Activated naive CD4-positive, alpha-beta T cell treated with anti-CD3 and anti-CD28 coated beads for 36 hours (primary cell): ENCODE measurements around the gene RHOT2. TPM values are rescaled to one million over a fixed set of nuclear protein-coding genes. Genes with fewer than 3 reads are reported as not detected.

Source experiments
- CTCF ChIA-PET: fragments of 350-600 bp; sonication (Branson Sonifier 250); formaldehyde crosslinking; loops from one replicate; lab custom pipeline; 2021; ENCODE audit warnings: antibody characterized with exemption; lab: Charles Lee
- DNase-seq: peaks from one replicate; pipeline ENCODE4 v3.0.0-alpha.2; 2020
- H3K27ac Mint-ChIP-seq: one replicate; pipeline ENCODE4 v1.8.0; 2021; ENCODE audit warnings: mild to moderate bottlenecking, mixed read lengths
- H3K27me3 Mint-ChIP-seq: one replicate; pipeline ENCODE4 v1.8.0; 2021; ENCODE audit warnings: low read depth, mixed read lengths
- H3K36me3 Mint-ChIP-seq: one replicate; pipeline ENCODE4 v1.8.0; 2021; ENCODE audit warnings: low read depth, mixed read lengths
- H3K4me1 Mint-ChIP-seq: one replicate; pipeline ENCODE4 v1.8.0; 2021; ENCODE audit warnings: low read depth, mixed read lengths
- H3K4me3 Mint-ChIP-seq: one replicate; pipeline ENCODE4 v1.8.0; 2021; ENCODE audit warnings: mild to moderate bottlenecking, moderate library complexity, mixed read lengths
- H3K9me3 Mint-ChIP-seq: one replicate; pipeline ENCODE4 v1.8.0; 2021; ENCODE audit warnings: mixed read lengths
- intact Hi-C: fragments of 100-400 bp; cut with micrococcal nuclease; formaldehyde crosslinking; loops from one replicate; pipeline ENCODE4 v1.15.1; 2023
- total RNA-seq, 2 experiments: library from RNA; stranded (reverse); gene quantifications; one replicate each; pipeline ENCODE4 v1.2.3, GENCODE V29; 2021

RHOT2 gene
- total RNA-seq, 2 experiments from 2014 or later = 81.9 to 84.0 TPM

DNA sequence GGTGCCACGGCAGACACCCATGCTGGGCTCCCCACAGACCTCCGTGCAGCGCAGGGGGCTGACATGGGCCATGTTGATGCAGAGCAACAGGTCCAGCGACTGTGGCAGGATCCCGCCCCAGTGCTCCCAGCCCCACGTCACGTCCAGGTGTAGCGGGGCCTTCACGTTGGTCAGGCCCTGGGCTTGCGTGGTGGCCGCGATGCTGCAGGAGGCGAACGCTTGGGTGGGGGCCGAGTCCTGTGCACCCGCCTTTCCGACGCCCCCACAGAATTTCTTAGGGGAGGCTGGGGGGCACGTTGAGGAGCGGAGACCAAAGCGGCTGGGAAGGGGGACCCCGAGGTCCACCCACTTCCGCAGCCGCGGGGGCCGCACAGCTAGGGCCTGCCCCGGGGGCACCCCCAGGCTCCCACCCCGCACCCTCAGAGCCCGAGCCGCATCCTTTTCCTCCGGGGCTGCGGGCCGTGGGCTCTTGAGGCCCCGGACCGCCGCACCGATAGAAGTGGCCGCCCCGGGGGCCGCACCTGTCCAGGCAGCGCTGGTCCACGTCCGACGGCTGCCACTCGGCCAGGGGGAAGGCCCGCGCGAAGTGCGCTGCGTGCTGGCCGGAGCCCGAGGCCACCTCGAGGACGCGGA lies 32.2 kb upstream of the RHOT2 start:
- Mint-ChIP-seq H3K4me3 (peak overlapping the region; percentile 90), H3K9me3 (no peaks in the 10 kb centered on the region), H3K27me3 (no peaks in the 10 kb centered on the region), H3K27ac (no peak overlapping the region), H3K36me3 (peaks cover 11% of the 10 kb centered on the region), H3K4me1 (peaks cover 15% of the 10 kb centered on the region)
- intact Hi-C loops = loop anchor here (1.0 to 2.0 kb wide), 5 partner anchors 14 to 110 kb away; partner anchors contain the start of genes JMJD8 and WDR90
- CTCF ChIA-PET = interaction anchor here (0.7 kb wide), 1 partner anchor 529 kb away, joined by 3 read pairs; no protein-coding TSS in a partner anchor
- DNase-seq = peak; percentile 28

DNA sequence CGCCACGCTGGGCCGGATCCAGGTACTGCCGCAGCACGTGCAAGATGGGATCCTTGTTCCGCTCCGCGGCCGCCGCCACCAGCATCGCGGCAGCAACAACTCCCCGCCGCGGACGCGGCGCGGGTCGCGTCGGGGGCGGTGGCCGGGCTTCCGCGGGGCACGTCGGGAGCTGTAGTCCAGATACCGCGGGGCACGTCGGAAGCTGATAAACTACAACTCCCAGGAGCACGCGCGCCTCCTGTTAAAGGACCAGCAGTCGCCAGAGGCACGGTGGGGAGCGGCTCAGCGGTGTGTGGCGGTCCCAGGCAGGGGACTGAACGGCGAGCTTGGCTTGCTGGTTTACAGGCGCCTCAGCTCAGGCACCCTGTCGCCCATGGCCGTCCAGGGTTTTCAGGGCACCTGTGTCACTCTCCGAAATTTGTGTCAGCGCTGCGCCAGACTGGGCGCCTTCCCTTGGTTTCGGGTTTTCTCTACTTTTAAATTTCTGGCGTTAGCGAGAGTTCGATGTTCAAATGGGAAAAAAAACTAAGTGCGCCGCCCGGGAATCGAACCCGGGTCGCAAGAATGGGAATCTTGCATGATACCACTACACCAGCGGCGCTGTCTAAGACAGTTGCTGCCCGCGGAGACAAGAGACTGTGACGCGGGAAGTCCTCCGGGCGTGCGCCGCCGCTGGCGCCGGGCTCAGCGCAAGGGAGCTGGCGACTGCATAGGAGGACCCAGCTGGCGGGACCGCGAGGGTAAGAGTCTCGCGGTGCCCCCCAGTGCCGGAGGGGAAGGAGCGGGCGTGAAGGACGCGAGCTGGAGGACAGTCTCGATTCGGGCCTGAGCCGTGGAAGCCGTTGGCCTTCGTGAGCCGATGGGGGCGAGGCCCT lies 31.5 kb upstream of the RHOT2 start, which contains the start of gene METTL26:
Gene METTL26 (minus strand): TSS at position 100 of the 875 bp plus-strand sequence. CDS start 15 bp downstream, at position 85.
- intact Hi-C loops = loop anchor here (1.0 to 2.0 kb wide), 5 partner anchors 13 to 111 kb away; partner anchors contain the start of genes JMJD8 and WDR90

DNA sequence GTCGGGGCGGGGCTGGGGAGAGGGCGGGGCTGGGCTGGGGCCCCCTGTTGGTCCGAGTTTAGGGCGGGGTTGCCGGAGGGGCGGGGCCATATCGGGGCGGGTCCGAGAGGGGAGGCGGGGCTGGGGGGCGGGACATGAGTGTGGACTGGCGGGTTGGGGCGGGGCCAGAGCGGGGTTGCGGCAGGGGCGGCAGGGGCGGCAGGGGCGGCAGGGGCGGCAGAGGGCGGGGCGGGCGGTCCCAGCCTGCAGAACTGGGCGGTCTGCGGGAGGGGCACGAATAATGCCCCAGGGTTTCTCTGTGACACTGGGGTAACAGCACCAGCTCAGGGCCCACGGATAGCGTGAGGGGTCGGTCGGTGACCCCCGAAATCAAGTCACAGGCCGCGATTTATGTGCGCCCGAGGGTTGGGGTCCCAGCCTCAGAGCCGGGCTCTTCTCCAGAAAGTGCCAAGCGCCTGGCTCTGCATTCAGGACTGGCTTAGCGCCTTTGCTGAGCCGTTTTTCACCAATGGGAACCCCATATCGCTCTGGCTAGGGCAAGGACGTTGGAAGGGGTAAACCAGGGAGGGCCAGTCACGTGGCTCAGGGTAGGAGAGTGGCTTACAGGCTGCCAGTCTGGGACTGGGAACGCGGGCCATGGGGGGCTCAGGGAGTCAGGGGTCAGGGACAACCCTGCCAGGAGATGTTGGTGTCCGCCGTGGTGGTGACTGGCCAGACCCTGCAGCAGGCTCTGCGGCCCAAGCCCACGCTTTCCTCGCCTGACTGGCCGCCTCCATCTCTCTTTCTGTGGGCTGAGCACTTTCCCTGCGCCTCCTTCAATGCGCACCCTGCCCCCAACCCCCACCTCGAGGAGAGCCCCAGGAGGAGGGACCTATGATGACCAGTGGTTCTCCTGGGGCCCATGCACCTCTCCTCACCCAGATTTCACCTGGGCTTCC lies 30.6 kb upstream of the RHOT2 start:
- Mint-ChIP-seq H3K4me1 (peaks cover 15% of the 10 kb centered on the region), H3K27me3 (no peaks in the 10 kb centered on the region), H3K9me3 (no peaks in the 10 kb centered on the region), H3K4me3 (peak overlapping the region; percentile 90), H3K27ac (peak overlapping the region; percentile 91), H3K36me3 (peaks cover 11% of the 10 kb centered on the region)
- CTCF ChIA-PET = interaction anchor here (1.2 kb wide), 1 partner anchor 11 kb away, joined by 6 read pairs; no protein-coding TSS in a partner anchor
- peak; percentile 92 for DNase-seq
- intact Hi-C loops = loop anchor here (2.0 kb wide), 1 partner anchor 47 kb away; the partner anchor contains the start of gene JMJD8

More for the DNA sequence above, 31.5 kb upstream of the RHOT2 start, which contains the start of gene METTL26:
- peak; percentile 95 for DNase-seq
- peaks cover 11% of the 10 kb centered on the region for H3K36me3 Mint-ChIP-seq
- H3K27ac Mint-ChIP-seq = peak within 1 kb of the TSS; percentile 91
- H3K4me3 Mint-ChIP-seq = peak within 1 kb of the TSS; percentile 90
- H3K4me1 Mint-ChIP-seq = peaks cover 15% of the 10 kb centered on the region
- no peaks in the 10 kb centered on the region for H3K9me3 Mint-ChIP-seq
- H3K27me3 Mint-ChIP-seq = no peaks in the 10 kb centered on the region
- CTCF ChIA-PET = interaction anchor here (0.6 to 1.2 kb wide), 3 partner anchors 11 to 529 kb away, joined by 3 to 6 read pairs (median 3); no protein-coding TSS in a partner anchor

DNA sequence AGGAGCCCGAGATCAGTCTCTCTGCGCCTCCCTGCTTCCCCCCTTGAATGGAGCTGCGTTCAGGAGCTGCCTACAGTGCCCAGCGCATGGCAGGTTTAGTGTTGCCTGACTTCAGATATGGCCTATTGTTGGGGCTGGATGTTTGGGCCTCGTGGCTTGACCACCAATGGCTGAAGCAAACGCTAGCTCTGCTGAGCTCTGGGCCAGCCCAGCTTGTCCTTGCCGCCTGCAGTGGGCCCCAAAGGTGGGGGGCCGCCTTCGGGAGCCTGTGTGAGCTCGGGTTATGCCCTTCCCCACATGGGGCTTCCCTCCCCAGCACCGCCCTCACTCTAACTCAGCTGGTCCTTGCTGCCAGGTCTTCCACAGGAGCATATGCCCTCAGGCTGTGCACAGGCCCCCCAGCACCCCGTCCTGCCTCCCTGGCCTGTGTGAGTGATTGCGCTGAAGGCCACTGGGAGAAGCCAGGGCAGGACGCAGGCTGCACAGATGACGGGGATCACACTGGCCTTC lies 29.8 kb upstream of the RHOT2 start:
- peaks cover 11% of the 10 kb centered on the region for H3K36me3 Mint-ChIP-seq
- H3K4me1 Mint-ChIP-seq = peaks cover 15% of the 10 kb centered on the region
- H3K27me3 Mint-ChIP-seq = no peaks in the 10 kb centered on the region
- H3K9me3 Mint-ChIP-seq = no peaks in the 10 kb centered on the region
- intact Hi-C loops = no loop called here
- no peak overlapping the region for H3K27ac Mint-ChIP-seq
- H3K4me3 Mint-ChIP-seq = no peak overlapping the region
- CTCF ChIA-PET = no interaction called here
- DNase-seq = no peak

DNA sequence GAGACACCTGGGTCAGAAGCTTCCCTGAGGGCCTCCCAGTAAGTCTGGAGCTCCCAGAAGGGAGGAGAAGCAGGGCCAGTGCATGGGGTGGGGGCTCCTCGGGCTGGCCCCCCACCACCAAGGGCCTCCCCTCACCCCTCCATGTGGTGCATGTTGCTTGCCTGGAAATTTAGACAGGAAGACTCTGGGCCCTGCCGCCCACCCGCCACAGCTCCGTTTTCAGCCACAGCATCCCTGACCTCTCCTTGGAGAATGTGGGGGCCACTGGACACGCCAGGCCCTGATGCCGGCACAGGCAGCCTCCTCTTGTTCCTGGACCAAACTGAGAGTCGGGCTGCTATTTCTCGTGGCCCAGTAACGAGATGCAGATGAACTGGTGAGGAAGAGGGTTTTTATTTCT lies 29.1 kb upstream of the RHOT2 start:
- Mint-ChIP-seq H3K9me3 (no peaks in the 10 kb centered on the region), H3K27ac (no peak overlapping the region), H3K4me3 (no peak overlapping the region), H3K36me3 (peaks cover 10% of the 10 kb centered on the region), H3K27me3 (no peaks in the 10 kb centered on the region), H3K4me1 (peaks cover 20% of the 10 kb centered on the region)
- CTCF ChIA-PET = no interaction called here
- intact Hi-C loops = no loop called here
- no peak for DNase-seq

DNA sequence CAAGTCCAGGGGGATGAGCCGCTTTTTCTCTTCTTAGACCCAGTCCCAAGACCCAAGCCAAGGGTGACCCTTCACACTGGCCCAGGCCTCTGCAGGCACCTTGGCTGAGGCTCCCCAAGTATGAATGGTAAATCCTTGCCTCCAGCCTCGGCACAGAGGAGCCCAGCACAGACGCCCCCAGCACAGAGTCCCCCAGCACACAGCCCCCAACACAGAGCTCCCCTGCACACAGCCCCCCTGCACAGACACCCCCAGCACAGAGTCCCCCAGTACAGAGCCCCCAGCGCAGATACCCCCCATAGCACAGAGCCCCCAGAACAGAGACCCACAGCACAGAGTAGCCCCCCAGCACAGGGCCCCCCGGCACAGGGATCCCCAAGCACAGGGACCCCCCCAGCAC lies 27.3 kb upstream of the RHOT2 start:
- intact Hi-C loops = no loop called here
- no peak for DNase-seq
- peaks cover 25% of the 10 kb centered on the region for H3K4me1 Mint-ChIP-seq
- CTCF ChIA-PET = no interaction called here
- no peak overlapping the region for H3K27ac Mint-ChIP-seq
- peak overlapping the region; percentile 24 for H3K4me3 Mint-ChIP-seq
- no peaks in the 10 kb centered on the region for H3K27me3 Mint-ChIP-seq
- peaks cover 2% of the 10 kb centered on the region for H3K36me3 Mint-ChIP-seq
- H3K9me3 Mint-ChIP-seq = no peaks in the 10 kb centered on the region

DNA sequence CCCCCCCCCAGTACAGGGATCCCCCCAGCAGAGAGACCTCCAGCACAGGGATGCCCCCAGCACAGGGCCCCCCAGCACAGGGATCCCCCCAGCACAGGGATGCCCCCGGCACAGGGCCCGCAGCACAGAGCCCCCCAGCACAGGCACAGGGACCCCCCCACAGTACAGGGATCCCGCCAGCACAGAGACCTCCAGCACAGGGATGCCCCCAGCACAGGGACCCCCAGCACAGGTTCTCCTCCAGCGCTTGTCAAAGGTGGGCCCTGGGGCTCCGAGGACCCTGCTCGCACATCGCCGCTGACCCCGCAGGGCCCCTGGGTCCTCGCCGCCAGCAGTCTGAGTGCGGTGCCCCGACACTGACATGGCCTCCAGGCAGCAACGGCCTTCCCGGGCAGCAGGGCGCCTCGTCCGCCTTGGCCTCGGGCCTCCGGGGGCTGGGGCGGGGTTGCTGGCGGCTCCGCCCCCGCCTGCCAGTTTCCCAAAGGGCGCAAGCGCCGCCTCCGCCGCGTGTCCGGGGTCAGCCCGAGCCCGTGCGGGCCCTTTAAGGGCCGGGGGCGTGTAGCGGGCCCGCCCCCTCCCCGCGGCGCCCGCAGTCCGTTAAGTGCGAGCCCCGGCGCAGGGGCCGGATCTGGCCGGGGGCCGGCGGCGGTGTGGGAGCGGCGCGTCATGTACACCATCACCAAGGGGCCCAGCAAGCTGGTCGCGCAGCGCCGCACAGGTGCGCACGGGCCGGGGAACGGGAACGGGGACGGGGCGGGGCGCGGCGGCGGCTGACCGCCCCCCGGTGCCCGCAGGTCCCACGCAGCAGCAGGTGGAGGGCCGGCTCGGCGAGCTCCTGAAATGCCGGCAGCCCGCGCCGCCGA lies 26.4 kb upstream of the RHOT2 start, which contains the start of gene MCRIP2:
Gene MCRIP2 (plus strand): TSS at position 503 of the 863 bp plus-strand sequence. CDS start 164 bp downstream, at position 667.
- peak; percentile 71 for DNase-seq
- intact Hi-C loops = no loop called here
- peaks cover 25% of the 10 kb centered on the region for H3K4me1 Mint-ChIP-seq
- H3K4me3 Mint-ChIP-seq = peak within 1 kb of the TSS; percentile 71
- CTCF ChIA-PET = no interaction called here
- H3K27me3 Mint-ChIP-seq = no peaks in the 10 kb centered on the region
- H3K36me3 Mint-ChIP-seq = peaks cover 2% of the 10 kb centered on the region
- H3K9me3 Mint-ChIP-seq = no peaks in the 10 kb centered on the region
- no peak within 1 kb of the TSS for H3K27ac Mint-ChIP-seq

DNA sequence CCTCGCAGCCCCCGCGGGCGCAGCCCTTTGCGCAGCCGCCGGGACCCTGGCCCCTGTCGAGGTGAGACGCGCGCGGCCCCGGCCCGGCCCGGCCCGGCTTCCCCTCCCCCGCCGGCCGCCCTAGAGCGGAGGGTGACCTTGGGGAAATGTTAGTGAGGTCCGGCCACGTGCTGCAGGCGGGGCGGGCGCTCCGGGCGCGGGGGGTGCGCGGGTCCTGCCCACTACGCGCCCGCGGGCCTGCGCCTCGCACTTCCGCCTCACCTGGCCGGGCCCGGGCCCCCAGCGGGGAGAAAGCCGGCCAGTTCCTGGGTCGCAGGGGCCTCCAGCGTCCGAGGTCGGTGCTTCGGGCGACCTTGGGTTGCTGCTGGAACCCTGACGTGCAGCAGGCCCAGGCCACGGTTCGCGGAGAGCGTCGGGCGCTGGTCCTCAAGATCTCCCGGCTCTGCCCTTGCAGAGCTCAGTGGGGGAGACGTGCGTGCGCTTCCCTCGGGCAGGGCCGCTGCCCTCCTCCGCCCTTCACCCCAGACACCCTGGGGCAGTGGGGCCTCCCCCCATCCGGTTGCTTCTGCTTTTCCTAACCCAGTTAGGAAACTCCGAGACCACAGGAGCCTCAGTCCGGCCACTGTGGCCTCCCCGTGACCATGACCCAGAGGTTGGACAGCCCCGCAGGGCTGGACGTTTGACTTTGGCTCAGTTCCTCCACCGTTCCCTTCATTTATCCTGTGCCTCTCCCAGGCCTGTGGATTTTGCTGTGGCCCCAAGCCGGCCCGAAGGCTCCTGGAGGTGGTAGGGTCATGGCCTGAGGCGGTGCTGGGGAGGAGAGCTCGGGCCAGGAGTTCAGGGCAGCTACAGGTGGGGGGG lies 25.5 kb upstream of the RHOT2 start:
- no peaks in the 10 kb centered on the region for H3K36me3 Mint-ChIP-seq
- intact Hi-C loops = no loop called here
- DNase-seq = peak; percentile 22
- peak overlapping the region; percentile 71 for H3K4me3 Mint-ChIP-seq
- H3K27ac Mint-ChIP-seq = no peak overlapping the region
- CTCF ChIA-PET = no interaction called here
- H3K27me3 Mint-ChIP-seq = no peaks in the 10 kb centered on the region
- peaks cover 22% of the 10 kb centered on the region for H3K4me1 Mint-ChIP-seq
- H3K9me3 Mint-ChIP-seq = no peaks in the 10 kb centered on the region

DNA sequence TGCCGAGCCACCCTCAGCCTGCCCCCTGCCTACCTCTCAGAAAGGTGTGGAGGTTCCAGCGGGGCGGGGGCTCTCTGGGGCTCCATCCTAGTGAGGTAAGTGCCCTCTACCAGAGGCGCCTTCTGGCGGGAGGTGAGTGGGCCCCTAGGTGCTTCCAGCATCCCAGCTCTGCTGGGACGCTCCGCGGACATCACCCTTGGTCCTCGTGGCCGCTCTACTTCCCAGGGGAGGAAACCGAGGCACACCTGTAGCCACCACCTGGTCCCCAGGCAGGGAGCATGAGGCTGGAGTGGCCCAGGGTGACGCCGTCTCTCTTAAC lies 24.9 kb upstream of the RHOT2 start:
- Mint-ChIP-seq H3K9me3 (no peaks in the 10 kb centered on the region), H3K27ac (no peak overlapping the region), H3K4me3 (peak overlapping the region; percentile 71), H3K36me3 (no peaks in the 10 kb centered on the region), H3K4me1 (peaks cover 21% of the 10 kb centered on the region), H3K27me3 (no peaks in the 10 kb centered on the region)
- intact Hi-C loops = no loop called here
- no peak for DNase-seq
- CTCF ChIA-PET = no interaction called here

DNA sequence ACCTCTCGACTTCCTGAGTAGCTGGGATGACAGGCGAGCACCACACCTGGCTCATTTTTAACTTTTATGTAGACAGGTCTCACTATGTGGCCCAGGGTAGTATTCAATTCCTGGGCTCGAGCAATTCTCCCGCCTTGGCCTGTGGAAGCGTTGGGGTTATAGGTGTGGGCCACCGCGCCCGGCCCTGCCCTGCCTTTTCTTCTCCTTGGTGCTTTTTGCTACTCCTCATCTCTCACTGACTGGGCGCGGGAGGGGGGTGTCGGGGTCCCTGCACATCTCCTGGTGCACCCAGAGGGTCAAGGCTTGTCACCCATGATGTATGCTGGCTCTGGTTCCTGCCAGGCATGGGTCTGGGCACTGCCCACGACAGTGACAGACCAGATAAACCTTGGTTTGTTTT lies 23.4 kb upstream of the RHOT2 start:
- DNase-seq = no peak
- no peaks in the 10 kb centered on the region for H3K36me3 Mint-ChIP-seq
- H3K27ac Mint-ChIP-seq = no peak overlapping the region
- no peaks in the 10 kb centered on the region for H3K27me3 Mint-ChIP-seq
- intact Hi-C loops = no loop called here
- no peak overlapping the region for H3K4me3 Mint-ChIP-seq
- no peaks in the 10 kb centered on the region for H3K9me3 Mint-ChIP-seq
- CTCF ChIA-PET = no interaction called here
- peaks cover 21% of the 10 kb centered on the region for H3K4me1 Mint-ChIP-seq
